ENCODE data around the gene OGFOD1. TPM values are rescaled to one million over a fixed set of nuclear protein-coding genes. Genes with fewer than 3 reads are reported as not detected.

OGFOD1 gene
- total RNA-seq, 1 donor from 2014 or later: 45.9 TPM

DNA sequence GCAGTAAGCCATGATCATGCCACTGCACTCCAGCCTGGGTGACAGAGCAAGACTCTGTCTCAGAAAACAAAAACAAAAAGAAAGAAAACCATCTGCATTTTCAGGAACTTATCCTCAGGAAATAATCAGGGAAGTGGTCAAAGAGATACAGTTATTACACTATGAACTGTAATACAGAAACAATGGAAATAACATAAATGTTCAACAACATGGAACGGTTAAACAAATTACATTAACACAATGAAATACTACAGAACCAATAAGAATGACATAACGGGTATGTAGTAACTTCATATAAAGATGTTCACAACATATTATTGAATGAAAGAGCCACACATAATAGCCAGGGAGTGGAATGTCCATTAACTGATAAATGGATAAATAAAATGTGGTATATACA, 61.7 kb downstream of the OGFOD1 start:
- Mint-ChIP-seq H3K27me3 (no peaks in the 10 kb centered on the region), H3K4me3 (no peak overlapping the region), H3K9me3 (no peaks in the 10 kb centered on the region), H3K4me1 (ENCODE audit: unreplicated experiment) (peaks cover 9% of the 10 kb centered on the region), H3K36me3 (peaks cover 33% of the 10 kb centered on the region), H3K27ac (no peak overlapping the region)
- TF ChIP-seq, protein P1, sequence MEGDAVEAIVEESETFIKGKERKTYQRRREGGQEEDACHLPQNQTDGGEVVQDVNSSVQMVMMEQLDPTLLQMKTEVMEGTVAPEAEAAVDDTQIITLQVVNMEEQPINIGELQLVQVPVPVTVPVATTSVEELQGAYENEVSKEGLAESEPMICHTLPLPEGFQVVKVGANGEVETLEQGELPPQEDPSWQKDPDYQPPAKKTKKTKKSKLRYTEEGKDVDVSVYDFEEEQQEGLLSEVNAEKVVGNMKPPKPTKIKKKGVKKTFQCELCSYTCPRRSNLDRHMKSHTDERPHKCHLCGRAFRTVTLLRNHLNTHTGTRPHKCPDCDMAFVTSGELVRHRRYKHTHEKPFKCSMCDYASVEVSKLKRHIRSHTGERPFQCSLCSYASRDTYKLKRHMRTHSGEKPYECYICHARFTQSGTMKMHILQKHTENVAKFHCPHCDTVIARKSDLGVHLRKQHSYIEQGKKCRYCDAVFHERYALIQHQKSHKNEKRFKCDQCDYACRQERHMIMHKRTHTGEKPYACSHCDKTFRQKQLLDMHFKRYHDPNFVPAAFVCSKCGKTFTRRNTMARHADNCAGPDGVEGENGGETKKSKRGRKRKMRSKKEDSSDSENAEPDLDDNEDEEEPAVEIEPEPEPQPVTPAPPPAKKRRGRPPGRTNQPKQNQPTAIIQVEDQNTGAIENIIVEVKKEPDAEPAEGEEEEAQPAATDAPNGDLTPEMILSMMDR (conservative IDR thresholded peaks at IDR 0.05): no peak
- no peak for DNase-seq (ENCODE audit: extremely low spot score, unreplicated experiment)

DNA sequence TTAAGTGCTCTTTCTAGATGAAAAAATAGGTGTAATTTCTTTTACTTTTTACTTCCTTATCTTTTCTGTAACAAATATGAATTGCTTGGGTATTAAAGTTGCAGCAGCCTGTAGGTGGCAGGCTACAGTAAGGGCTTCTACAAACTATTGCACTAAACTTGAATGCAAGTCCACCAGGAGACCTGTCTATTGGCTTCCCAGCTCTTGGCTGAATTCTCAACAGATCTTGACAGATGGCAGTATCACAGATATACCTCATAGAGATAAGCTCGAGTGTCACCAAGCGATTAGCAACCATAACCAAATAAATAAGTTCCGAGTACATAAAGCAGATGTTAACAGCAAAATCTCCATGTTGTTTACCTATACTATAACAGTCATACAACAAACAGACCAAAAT, 62.6 kb downstream of the OGFOD1 start:
- Mint-ChIP-seq H3K9me3 (no peaks in the 10 kb centered on the region), H3K27ac (no peak overlapping the region), H3K4me1 (ENCODE audit: unreplicated experiment) (peaks cover 9% of the 10 kb centered on the region), H3K4me3 (no peak overlapping the region), H3K27me3 (no peaks in the 10 kb centered on the region), H3K36me3 (peaks cover 33% of the 10 kb centered on the region)
- TF ChIP-seq, protein P1 (conservative IDR thresholded peaks at IDR 0.05): peak; percentile 78
- DNase-seq (ENCODE audit: extremely low spot score, unreplicated experiment): no peak

DNA sequence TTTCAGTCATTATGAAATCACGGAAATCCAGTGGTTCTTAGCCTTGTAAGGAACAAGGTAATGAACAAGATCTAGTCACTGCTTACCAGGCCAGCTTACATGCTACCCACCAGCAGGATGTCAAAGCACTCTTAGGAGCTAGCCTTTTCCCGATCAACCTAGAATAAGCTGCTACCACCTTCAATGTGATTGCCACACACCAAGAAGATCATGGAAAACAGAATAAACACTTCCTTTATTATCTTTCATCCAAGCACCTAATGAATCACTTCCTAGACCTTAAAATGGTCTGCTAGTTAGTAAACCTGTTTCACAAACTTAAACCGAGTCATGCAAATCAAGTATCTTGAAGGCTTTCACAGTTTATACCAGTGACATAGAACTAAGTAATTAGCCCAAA, 63.5 kb downstream of the OGFOD1 start:
- Mint-ChIP-seq H3K27ac (no peak overlapping the region), H3K9me3 (no peaks in the 10 kb centered on the region), H3K4me1 (ENCODE audit: unreplicated experiment) (peaks cover 9% of the 10 kb centered on the region), H3K27me3 (no peaks in the 10 kb centered on the region), H3K36me3 (peaks cover 30% of the 10 kb centered on the region), H3K4me3 (no peak overlapping the region)
- no peak for DNase-seq (ENCODE audit: extremely low spot score, unreplicated experiment)
- TF ChIP-seq, protein P1 (conservative IDR thresholded peaks at IDR 0.05): no peak

DNA sequence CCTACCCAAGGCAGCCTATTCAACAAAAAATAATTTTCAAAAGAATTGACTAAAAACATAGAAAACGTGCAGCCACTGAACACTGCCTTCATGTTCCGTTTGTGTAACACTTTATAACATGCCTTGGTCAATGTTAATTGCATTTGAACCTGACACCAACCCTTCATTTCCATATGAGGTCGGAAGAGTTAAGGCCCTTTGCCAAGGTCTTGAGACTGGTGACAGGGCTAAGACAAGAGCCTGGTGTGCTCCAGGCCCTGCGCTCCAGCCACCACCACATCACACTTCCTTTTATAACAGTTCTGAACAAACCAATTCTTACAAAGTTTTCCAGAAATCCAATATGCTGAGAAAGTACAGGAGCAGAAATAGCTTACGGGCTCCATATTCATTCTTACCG, 64.3 kb downstream of the OGFOD1 start:
- TF ChIP-seq, protein P1 (conservative IDR thresholded peaks at IDR 0.05): no peak
- Mint-ChIP-seq H3K9me3 (peaks cover 5% of the 10 kb centered on the region), H3K27me3 (no peaks in the 10 kb centered on the region), H3K4me3 (no peak overlapping the region), H3K27ac (no peak overlapping the region), H3K4me1 (ENCODE audit: unreplicated experiment) (peaks cover 17% of the 10 kb centered on the region), H3K36me3 (peaks cover 24% of the 10 kb centered on the region)
- no peak for DNase-seq (ENCODE audit: extremely low spot score, unreplicated experiment)

DNA sequence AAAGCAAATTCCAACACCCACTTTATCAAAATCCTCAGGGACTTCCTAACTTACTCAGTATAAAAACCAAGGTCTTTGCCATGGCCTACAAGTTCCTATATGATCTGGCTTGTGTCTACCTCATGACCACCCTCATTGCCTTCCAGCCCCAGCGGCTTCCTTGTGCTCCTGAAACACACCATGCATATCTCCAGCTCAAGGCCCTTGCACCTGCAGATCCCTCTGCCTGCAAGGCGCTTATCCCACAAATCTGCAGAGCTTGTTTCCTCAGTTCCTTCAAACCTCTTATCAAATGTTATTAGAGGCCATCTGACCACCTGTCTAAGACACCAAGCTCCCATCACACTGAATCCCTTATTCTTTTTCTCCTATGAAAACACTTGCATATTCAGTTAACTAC, 65.9 kb downstream of the OGFOD1 start:
- Mint-ChIP-seq H3K4me3 (no peak overlapping the region), H3K4me1 (ENCODE audit: unreplicated experiment) (peaks cover 18% of the 10 kb centered on the region)

More for the DNA sequence above, 65.9 kb downstream of the OGFOD1 start:
- Mint-ChIP-seq H3K27me3 (no peaks in the 10 kb centered on the region), H3K9me3 (peaks cover 6% of the 10 kb centered on the region), H3K36me3 (peaks cover 10% of the 10 kb centered on the region), H3K27ac (no peak overlapping the region)
- TF ChIP-seq, protein P1 (conservative IDR thresholded peaks at IDR 0.05): no peak
- no peak for DNase-seq (ENCODE audit: extremely low spot score, unreplicated experiment)
